ENCODE measurements around the gene ADAM8. TPM values are rescaled to one million over a fixed set of nuclear protein-coding genes. Genes with fewer than 3 reads are reported as not detected.

The ADAM8 gene
- polyA plus RNA-seq, 1 of the 3 experiments (the other 2 are of a cell fraction), result 1.7 TPM

DNA sequence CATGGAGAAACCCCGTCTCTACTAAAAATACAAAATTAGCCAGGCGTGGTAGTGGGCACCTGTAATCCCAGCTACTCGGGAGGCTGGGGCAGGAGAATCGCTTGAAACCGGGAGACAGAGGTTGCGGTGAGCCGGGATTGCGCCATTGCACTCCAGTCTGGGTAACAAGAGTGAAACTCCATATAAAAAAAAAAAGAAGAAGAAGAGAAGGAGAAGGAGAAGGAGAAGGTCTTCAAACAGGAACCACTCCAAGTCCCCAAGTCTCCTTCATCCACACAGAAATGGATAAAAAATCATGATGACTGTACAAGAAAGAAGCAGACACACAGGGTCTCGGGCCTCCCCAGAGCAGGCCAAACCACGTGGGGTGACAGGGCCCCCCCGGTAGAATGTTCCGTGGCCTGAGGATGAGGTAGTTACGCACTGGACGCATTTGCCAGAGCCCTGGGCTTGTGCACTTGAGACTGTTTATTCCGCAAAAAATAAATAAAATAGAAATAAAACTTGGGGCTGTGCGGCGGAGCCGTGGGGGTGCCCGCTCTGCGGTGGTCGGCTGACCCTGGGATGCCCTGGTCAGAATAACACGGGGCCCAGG, 23.2 kb downstream of the ADAM8 start:
- Histone ChIP-seq H3K27ac (ENCODE audit: low read depth in 2 of 2, low read length in 1 of 2) (no peak overlapping the region), H3K79me2 (ENCODE audit: insufficient read depth) (no peaks in the 10 kb centered on the region), H4K20me1 (ENCODE audit: insufficient read depth) (no peaks in the 10 kb centered on the region), H3K9me2 (no peaks in the 10 kb centered on the region), H3K4me2 (no peak overlapping the region), H3F3A (replicated peaks; ENCODE audit: insufficient read depth) (no peaks in the 10 kb centered on the region), H3K9me3 (no peaks in the 10 kb centered on the region), H2AFZ (ENCODE audit: low read depth) (no peak overlapping the region), H3K4me1 (ENCODE audit: control insufficient read depth in 1 of 2, insufficient read depth in 2 of 2, low read depth in 1 of 2, low read length in 1 of 2) (peaks cover under 1 to 3% of the 10 kb centered on the region in 2 experiments; a peak in 3 of 4 replicates), H3K27me3 (ENCODE audit: insufficient read depth) (no peaks in the 10 kb centered on the region), H3K36me3 (replicated peaks in 1 of 2; ENCODE audit: control insufficient read depth in 1 of 2, insufficient read depth in 2 of 2, low read length in 1 of 2) (no peaks in the 10 kb centered on the region), H3K4me3 (ENCODE audit: low read depth in 2 of 2, low read length in 1 of 2) (no peak overlapping the region), H3K9ac (no peak overlapping the region)
- TF ChIP-seq ZBTB33 (IDR thresholded peaks at IDR 0.05; ENCODE audit: borderline replicate concordance, low read depth) (no peak), FOXM1 (IDR thresholded peaks at IDR 0.05; ENCODE audit: low read depth) (no peak), RCOR1 (IDR thresholded peaks at IDR 0.05; ENCODE audit: low read length) (no peak), MXI1 (IDR thresholded peaks at IDR 0.05; ENCODE audit: low read depth, low read length) (no peak), EP300 (IDR thresholded peaks at IDR 0.05; ENCODE audit: borderline replicate concordance in 1 of 2, low read depth in 1 of 2, low read length in 1 of 2) (no peak), TCF12 (IDR thresholded peaks at IDR 0.05) (no peak), MEF2A (IDR thresholded peaks at IDR 0.05; ENCODE audit: borderline replicate concordance, low read depth) (no peak), FOSL2 (IDR thresholded peaks at IDR 0.05; ENCODE audit: borderline replicate concordance, low read depth) (no peak), RFX5 (IDR thresholded peaks at IDR 0.05; ENCODE audit: low read length) (no peak), SIN3A (IDR thresholded peaks at IDR 0.05; ENCODE audit: borderline replicate concordance, low read depth, low read length) (no peak)
- TF ChIP-seq, protein P1, sequence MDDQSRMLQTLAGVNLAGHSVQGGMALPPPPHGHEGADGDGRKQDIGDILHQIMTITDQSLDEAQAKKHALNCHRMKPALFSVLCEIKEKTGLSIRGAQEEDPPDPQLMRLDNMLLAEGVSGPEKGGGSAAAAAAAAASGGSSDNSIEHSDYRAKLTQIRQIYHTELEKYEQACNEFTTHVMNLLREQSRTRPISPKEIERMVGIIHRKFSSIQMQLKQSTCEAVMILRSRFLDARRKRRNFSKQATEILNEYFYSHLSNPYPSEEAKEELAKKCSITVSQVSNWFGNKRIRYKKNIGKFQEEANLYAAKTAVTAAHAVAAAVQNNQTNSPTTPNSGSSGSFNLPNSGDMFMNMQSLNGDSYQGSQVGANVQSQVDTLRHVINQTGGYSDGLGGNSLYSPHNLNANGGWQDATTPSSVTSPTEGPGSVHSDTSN (IDR thresholded peaks at IDR 0.05), result no peak
- TF ChIP-seq, protein P2, sequence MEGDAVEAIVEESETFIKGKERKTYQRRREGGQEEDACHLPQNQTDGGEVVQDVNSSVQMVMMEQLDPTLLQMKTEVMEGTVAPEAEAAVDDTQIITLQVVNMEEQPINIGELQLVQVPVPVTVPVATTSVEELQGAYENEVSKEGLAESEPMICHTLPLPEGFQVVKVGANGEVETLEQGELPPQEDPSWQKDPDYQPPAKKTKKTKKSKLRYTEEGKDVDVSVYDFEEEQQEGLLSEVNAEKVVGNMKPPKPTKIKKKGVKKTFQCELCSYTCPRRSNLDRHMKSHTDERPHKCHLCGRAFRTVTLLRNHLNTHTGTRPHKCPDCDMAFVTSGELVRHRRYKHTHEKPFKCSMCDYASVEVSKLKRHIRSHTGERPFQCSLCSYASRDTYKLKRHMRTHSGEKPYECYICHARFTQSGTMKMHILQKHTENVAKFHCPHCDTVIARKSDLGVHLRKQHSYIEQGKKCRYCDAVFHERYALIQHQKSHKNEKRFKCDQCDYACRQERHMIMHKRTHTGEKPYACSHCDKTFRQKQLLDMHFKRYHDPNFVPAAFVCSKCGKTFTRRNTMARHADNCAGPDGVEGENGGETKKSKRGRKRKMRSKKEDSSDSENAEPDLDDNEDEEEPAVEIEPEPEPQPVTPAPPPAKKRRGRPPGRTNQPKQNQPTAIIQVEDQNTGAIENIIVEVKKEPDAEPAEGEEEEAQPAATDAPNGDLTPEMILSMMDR (IDR thresholded peaks at IDR 0.05), result no peak
- ChIA-PET POLR2A (interaction anchor here (0.7 kb wide), 1 partner anchor 682 kb away, joined by 3 read pairs; no protein-coding TSS in a partner anchor), CTCF (no interaction called here)
- WGBS (ENCODE audit: low lambda C conversion rate), result 84% methylated on average over 22 of the region's 22 CpGs
- no peak for DNase-seq

DNA sequence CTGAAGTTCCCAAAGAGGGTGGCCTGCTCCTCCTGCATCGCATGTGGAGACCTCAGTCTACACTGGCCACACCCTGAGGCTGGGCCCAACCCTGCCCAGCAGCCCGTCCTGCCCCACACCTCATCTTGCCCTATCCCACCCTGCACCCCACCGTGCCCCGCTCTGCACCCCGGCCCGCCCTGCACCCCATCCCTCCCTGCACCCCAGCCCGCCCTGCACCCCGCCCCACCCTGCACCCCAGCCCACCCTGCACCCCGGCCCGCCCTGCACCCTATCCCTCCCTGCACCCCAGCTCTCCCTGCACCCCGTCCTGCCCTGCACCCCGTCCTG, 24.5 kb downstream of the ADAM8 start:
- no peak for DNase-seq
- Histone ChIP-seq H3K9me3 (no peaks in the 10 kb centered on the region), H3K9me2 (no peaks in the 10 kb centered on the region), H3K36me3 (replicated peaks in 1 of 2; ENCODE audit: control insufficient read depth in 1 of 2, insufficient read depth in 2 of 2, low read length in 1 of 2) (no peaks in the 10 kb centered on the region), H3K27me3 (ENCODE audit: insufficient read depth) (no peaks in the 10 kb centered on the region), H3K4me1 (ENCODE audit: control insufficient read depth in 1 of 2, insufficient read depth in 2 of 2, low read depth in 1 of 2, low read length in 1 of 2) (no peaks in the 10 kb centered on the region), H3F3A (replicated peaks; ENCODE audit: insufficient read depth) (no peaks in the 10 kb centered on the region), H3K79me2 (ENCODE audit: insufficient read depth) (no peaks in the 10 kb centered on the region), H3K4me2 (no peak overlapping the region), H3K27ac (ENCODE audit: low read depth in 2 of 2, low read length in 1 of 2) (no peak overlapping the region), H3K4me3 (ENCODE audit: low read depth in 2 of 2, low read length in 1 of 2) (no peak overlapping the region), H4K20me1 (ENCODE audit: insufficient read depth) (no peaks in the 10 kb centered on the region), H3K9ac (no peak overlapping the region), H2AFZ (ENCODE audit: low read depth) (no peak overlapping the region)
- 71% methylated on average over 11 of the region's 12 CpGs for WGBS (ENCODE audit: low lambda C conversion rate)
- ChIA-PET CTCF (no interaction called here), POLR2A (no interaction called here)
- TF ChIP-seq, protein P3, sequence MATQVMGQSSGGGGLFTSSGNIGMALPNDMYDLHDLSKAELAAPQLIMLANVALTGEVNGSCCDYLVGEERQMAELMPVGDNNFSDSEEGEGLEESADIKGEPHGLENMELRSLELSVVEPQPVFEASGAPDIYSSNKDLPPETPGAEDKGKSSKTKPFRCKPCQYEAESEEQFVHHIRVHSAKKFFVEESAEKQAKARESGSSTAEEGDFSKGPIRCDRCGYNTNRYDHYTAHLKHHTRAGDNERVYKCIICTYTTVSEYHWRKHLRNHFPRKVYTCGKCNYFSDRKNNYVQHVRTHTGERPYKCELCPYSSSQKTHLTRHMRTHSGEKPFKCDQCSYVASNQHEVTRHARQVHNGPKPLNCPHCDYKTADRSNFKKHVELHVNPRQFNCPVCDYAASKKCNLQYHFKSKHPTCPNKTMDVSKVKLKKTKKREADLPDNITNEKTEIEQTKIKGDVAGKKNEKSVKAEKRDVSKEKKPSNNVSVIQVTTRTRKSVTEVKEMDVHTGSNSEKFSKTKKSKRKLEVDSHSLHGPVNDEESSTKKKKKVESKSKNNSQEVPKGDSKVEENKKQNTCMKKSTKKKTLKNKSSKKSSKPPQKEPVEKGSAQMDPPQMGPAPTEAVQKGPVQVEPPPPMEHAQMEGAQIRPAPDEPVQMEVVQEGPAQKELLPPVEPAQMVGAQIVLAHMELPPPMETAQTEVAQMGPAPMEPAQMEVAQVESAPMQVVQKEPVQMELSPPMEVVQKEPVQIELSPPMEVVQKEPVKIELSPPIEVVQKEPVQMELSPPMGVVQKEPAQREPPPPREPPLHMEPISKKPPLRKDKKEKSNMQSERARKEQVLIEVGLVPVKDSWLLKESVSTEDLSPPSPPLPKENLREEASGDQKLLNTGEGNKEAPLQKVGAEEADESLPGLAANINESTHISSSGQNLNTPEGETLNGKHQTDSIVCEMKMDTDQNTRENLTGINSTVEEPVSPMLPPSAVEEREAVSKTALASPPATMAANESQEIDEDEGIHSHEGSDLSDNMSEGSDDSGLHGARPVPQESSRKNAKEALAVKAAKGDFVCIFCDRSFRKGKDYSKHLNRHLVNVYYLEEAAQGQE (IDR thresholded peaks at IDR 0.05; ENCODE audit: low read depth, low read length), result no peak
- no peak for TF ChIP-seq NFIC (IDR thresholded peaks at IDR 0.05; ENCODE audit: borderline replicate concordance)
- TF ChIP-seq TEAD4 (IDR thresholded peaks at IDR 0.05; ENCODE audit: borderline replicate concordance, insufficient read depth), result no peak
- TF ChIP-seq ZBTB33 (IDR thresholded peaks at IDR 0.05; ENCODE audit: borderline replicate concordance, low read depth), result no peak
